Neuronal stem cell (in vitro differentiated cells): ENCODE data around the gene ARHGAP44.

Experiments used
- DNase-seq: peaks from one replicate; pipeline ENCODE4 v3.0.0-alpha.2; 2013; ENCODE audit warnings: low spot score
- H2AFZ ChIP-seq: one replicate; pipeline ENCODE4 v1.6.1; 2013; ENCODE audit warnings: mild to moderate bottlenecking, low read length, inconsistent platforms
- H2AK5ac ChIP-seq: 2 replicates; pipeline ENCODE4 v1.6.1; 2013; ENCODE audit warnings: low read depth, mild to moderate bottlenecking, inconsistent platforms, low read length, moderate library complexity, mixed read lengths
- H2BK120ac ChIP-seq: 2 replicates; pipeline ENCODE4 v1.6.1; 2013; ENCODE audit warnings: low read depth, mild to moderate bottlenecking, inconsistent platforms, low read length, moderate library complexity, mixed read lengths
- H2BK12ac ChIP-seq: one replicate; pipeline ENCODE4 v1.6.1; 2013; ENCODE audit warnings: low read length, inconsistent platforms
- H2BK15ac ChIP-seq: 2 replicates; pipeline ENCODE4 v1.6.1; 2013; ENCODE audit warnings: mild to moderate bottlenecking, low read length, inconsistent platforms, mixed read lengths
- H2BK5ac ChIP-seq: one replicate; pipeline ENCODE4 v1.6.1; 2013; ENCODE audit warnings: inconsistent platforms, mild to moderate bottlenecking, low read length, moderate library complexity
- H3K14ac ChIP-seq: one replicate; pipeline ENCODE4 v1.6.1; 2013; ENCODE audit warnings: low read length, inconsistent platforms
- H3K18ac ChIP-seq: 2 replicates; pipeline ENCODE4 v1.6.1; 2013; ENCODE audit warnings: low read length, inconsistent platforms
- H3K23ac ChIP-seq: 2 replicates; pipeline ENCODE4 v1.6.1; 2013; ENCODE audit warnings: low read depth, mild to moderate bottlenecking, mixed read lengths, low read length, inconsistent platforms; ENCODE audit not compliant: poor library complexity
- H3K27ac ChIP-seq: replicated peaks from 3 replicates; pipeline ENCODE4 v1.5.1; 2013; ENCODE audit warnings: low read length, inconsistent platforms
- H3K27me3 ChIP-seq, 3 experiments: 2 replicates each; pipeline ENCODE4 v1.6.1; 2013; ENCODE audit warnings: low read length in 3 of 3, mild to moderate bottlenecking in 2 of 3, inconsistent platforms in 1 of 3, low read depth in 1 of 3, mixed read lengths in 1 of 3, moderate library complexity in 1 of 3; ENCODE audit not compliant: control insufficient read depth in 3 of 3, insufficient read depth in 3 of 3
- H3K36me3 ChIP-seq, 2 donors: replicated peaks in 1 of 2; 2 replicates each; pipeline ENCODE4 v1.6.1; 2013; ENCODE audit warnings: low read length in 2 of 2; ENCODE audit not compliant: control insufficient read depth in 2 of 2, insufficient read depth in 2 of 2
- H3K4ac ChIP-seq: 2 replicates; pipeline ENCODE4 v1.6.1; 2013; ENCODE audit warnings: inconsistent platforms, mild to moderate bottlenecking, low read length, moderate library complexity
- H3K4me1 ChIP-seq, 2 donors: 1 replicate in 1 of 2; 2 replicates in 1 of 2; pipeline ENCODE4 v1.6.1; 2013; ENCODE audit warnings: low read length in 2 of 2, low read depth in 1 of 2; ENCODE audit not compliant: control insufficient read depth in 2 of 2, insufficient read depth in 1 of 2
- H3K4me2 ChIP-seq: one replicate; pipeline ENCODE4 v1.6.1; 2013; ENCODE audit warnings: mild to moderate bottlenecking, low read length, inconsistent platforms; ENCODE audit not compliant: insufficient read depth, poor library complexity, severe bottlenecking
- H3K4me3 ChIP-seq, 2 donors: 2 replicates each; pipeline ENCODE4 v1.5.1; 2013; ENCODE audit warnings: low read length in 2 of 2, mild to moderate bottlenecking in 2 of 2, inconsistent platforms in 1 of 2, moderate library complexity in 1 of 2
- H3K79me1 ChIP-seq: one replicate; pipeline ENCODE4 v1.6.1; 2013; ENCODE audit warnings: low read depth, mild to moderate bottlenecking, inconsistent platforms, low read length, moderate library complexity
- H3K9ac ChIP-seq: one replicate; pipeline ENCODE4 v1.6.1; 2013; ENCODE audit warnings: mild to moderate bottlenecking, low read depth, low read length, inconsistent platforms; ENCODE audit not compliant: poor library complexity
- H3K9me3 ChIP-seq, 2 donors: replicated peaks in 1 of 2; 2 replicates each; pipeline versions ENCODE3 to v1.6.1; 2013; ENCODE audit warnings: low read length in 2 of 2, mild to moderate bottlenecking in 2 of 2, inconsistent platforms in 1 of 2, low read depth in 1 of 2, mixed read lengths in 1 of 2, moderate library complexity in 1 of 2; ENCODE audit not compliant: control insufficient read depth in 2 of 2, insufficient read depth in 1 of 2
- H4K8ac ChIP-seq: one replicate; pipeline ENCODE4 v1.6.1; 2013; ENCODE audit warnings: low read depth, mild to moderate bottlenecking, inconsistent platforms, low read length, moderate library complexity
- H4K91ac ChIP-seq: one replicate; pipeline ENCODE4 v1.6.1; 2013; ENCODE audit warnings: low read length, low read depth, mild to moderate bottlenecking, inconsistent platforms; ENCODE audit not compliant: poor library complexity
- WGBS, 2 donors: extraction: QIAGEN DNeasy Blood & Tissue Kit; methylation state at CpG; one replicate each; pipeline ENCODE4 v1.1.7; 2013; ENCODE audit warnings: missing lambda C conversion rate in 2 of 2, mixed read lengths in 1 of 2; ENCODE audit not compliant: insufficient read length in 2 of 2, insufficient replicate concordance in 1 of 2; ENCODE audit errors: extremely low coverage in 2 of 2; 5-methylcytosine and 5-hydroxymethylcytosine counted together

The ARHGAP44 gene

GRCh38 chr17:13014801-13015200, 225.5 kb downstream of the ARHGAP44 start:
- H3K36me3 ChIP-seq = peaks cover 36 to 68% of the 10 kb centered on the region in 2 donors

DNA sequence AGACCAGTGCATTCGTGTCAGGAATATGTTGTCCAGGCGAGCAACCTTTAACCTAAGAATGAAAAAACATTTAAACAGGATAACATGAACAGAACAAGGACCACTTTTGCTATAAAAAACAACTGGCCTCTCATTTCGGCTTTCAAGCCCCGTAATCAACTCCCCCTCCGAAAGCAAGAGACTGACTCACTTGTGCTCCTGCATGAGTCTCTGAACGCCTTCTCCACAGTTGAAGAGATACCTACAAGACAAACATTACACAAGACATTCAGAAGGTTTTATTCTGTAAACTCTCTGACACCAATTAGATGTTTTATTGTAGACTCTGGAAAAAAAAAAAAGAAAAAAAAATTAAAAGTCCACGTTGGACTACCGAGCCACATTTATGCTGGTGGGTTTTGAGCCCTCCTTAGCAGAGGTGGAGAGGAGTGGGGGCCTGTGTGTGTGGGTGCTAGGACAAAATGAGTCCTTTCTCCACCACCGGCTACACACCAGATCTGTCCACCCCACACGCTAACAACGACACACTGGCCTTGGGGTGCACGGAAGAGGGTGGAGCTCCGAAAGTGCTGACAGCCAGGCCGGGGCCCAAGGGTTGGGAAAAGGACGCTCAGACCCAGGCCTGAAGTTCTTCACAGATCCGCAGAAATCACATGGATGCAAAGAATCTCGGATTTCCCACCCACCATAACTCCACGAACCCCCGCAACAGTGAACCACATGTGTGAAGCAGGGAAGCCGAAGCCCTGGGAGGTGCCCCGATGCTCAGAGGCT, 227.8 kb downstream of the ARHGAP44 start:
- H3K4me2 ChIP-seq = peak overlapping the region; percentile 89
- no peak overlapping the region for H2BK120ac ChIP-seq
- no peaks in the 10 kb centered on the region for H3K27me3 ChIP-seq
- no peaks in the 10 kb centered on the region for H3K9me3 ChIP-seq
- no peak overlapping the region for H2BK5ac ChIP-seq
- no peak overlapping the region for H3K4ac ChIP-seq
- peak overlapping the region; percentile 95 for H3K23ac ChIP-seq
- no peak overlapping the region for H4K91ac ChIP-seq
- WGBS, 2 donors = no CpG with 5 or more reads among the region's 21 CpGs
- H2AK5ac ChIP-seq = no peak overlapping the region
- peaks cover 0 to 2% of the 10 kb centered on the region in 2 donors for H3K4me1 ChIP-seq
- DNase-seq = no peak
- H3K27ac ChIP-seq = peak overlapping the region; percentile 88
- H3K36me3 ChIP-seq = peaks cover 25 to 46% of the 10 kb centered on the region in 2 donors
- peak overlapping the region; percentile 63 to 96 for H3K4me3 ChIP-seq
- no peak overlapping the region for H2BK15ac ChIP-seq
- no peak overlapping the region for H2BK12ac ChIP-seq
- H3K18ac ChIP-seq = peak overlapping the region; percentile 81
- no peak overlapping the region for H4K8ac ChIP-seq
- peaks cover 3% of the 10 kb centered on the region for H3K79me1 ChIP-seq
- peak overlapping the region; percentile 94 for H2AFZ ChIP-seq
- H3K9ac ChIP-seq = peak overlapping the region; percentile 93
- peak overlapping the region; percentile 72 for H3K14ac ChIP-seq

More at GRCh38 chr17:13014801-13015200, 225.5 kb downstream of the ARHGAP44 start:
- H3K27ac ChIP-seq = no peak overlapping the region
- H3K4me3 ChIP-seq = no peak overlapping the region
- H3K79me1 ChIP-seq = peaks cover 3% of the 10 kb centered on the region
- no peak overlapping the region for H4K8ac ChIP-seq
- no peaks in the 10 kb centered on the region for H3K27me3 ChIP-seq
- H2AK5ac ChIP-seq = no peak overlapping the region
- no peak overlapping the region for H3K4me2 ChIP-seq
- H2BK120ac ChIP-seq = no peak overlapping the region
- no peak overlapping the region for H3K14ac ChIP-seq
- no peak overlapping the region for H2AFZ ChIP-seq
- H3K9me3 ChIP-seq = no peaks in the 10 kb centered on the region
- no peak overlapping the region for H4K91ac ChIP-seq
- H3K4me1 ChIP-seq = peaks cover 0 to 2% of the 10 kb centered on the region in 2 donors
- no CpG with 5 or more reads among the region's 7 CpGs for WGBS, 2 donors
- H2BK15ac ChIP-seq = no peak overlapping the region
- H2BK12ac ChIP-seq = no peak overlapping the region
- no peak overlapping the region for H3K23ac ChIP-seq
- H3K18ac ChIP-seq = no peak overlapping the region
- DNase-seq = no peak
- no peak overlapping the region for H2BK5ac ChIP-seq
- H3K4ac ChIP-seq = no peak overlapping the region
- H3K9ac ChIP-seq = no peak overlapping the region

GRCh38 chr17:13017655-13018459, 228.6 kb downstream of the ARHGAP44 start, which contains the start of gene ELAC2:
Gene ELAC2, minus strand, starts transcription at chr17:13018027. Its CDS starts 80 bp downstream, at chr17:13017947.
- Histone ChIP-seq H3K4me3 (peak within 1 kb of the TSS; percentile 63 to 96), H2BK120ac (no peak within 1 kb of the TSS), H3K79me1 (peaks cover 3% of the 10 kb centered on the region), H4K8ac (no peak within 1 kb of the TSS), H3K9ac (peak within 1 kb of the TSS; percentile 93), H2BK5ac (no peak within 1 kb of the TSS), H4K91ac (no peak within 1 kb of the TSS), H3K27me3 (no peaks in the 10 kb centered on the region), H2BK15ac (peak within 1 kb of the TSS; percentile 54), H3K4me2 (peak within 1 kb of the TSS; percentile 89), H3K9me3 (no peaks in the 10 kb centered on the region), H3K18ac (peak within 1 kb of the TSS; percentile 81), H3K36me3 (peaks cover 21 to 38% of the 10 kb centered on the region in 2 donors), H2AFZ (peak within 1 kb of the TSS; percentile 94), H2AK5ac (no peak within 1 kb of the TSS), H3K27ac (peak within 1 kb of the TSS; percentile 88), H3K4me1 (peaks cover 0 to 2% of the 10 kb centered on the region in 2 donors), H3K14ac (peak within 1 kb of the TSS; percentile 72), H3K23ac (peak within 1 kb of the TSS; percentile 95), H3K4ac (no peak within 1 kb of the TSS), H2BK12ac (no peak within 1 kb of the TSS)
- no CpG with 5 or more reads among the region's 79 CpGs for WGBS, 2 donors
- DNase-seq = peak; percentile 98

GRCh38 chr17:13024016-13024415, 234.7 kb downstream of the ARHGAP44 start:
- Histone ChIP-seq H2AFZ (peak overlapping the region; percentile 86), H3K4ac (no peak overlapping the region), H3K4me2 (no peak overlapping the region), H3K18ac (peak overlapping the region; percentile 46), H2BK15ac (no peak overlapping the region), H3K23ac (no peak overlapping the region), H4K91ac (no peak overlapping the region), H3K9me3 (no peaks in the 10 kb centered on the region), H3K27me3 (no peaks in the 10 kb centered on the region), H3K9ac (no peak overlapping the region), H2BK5ac (no peak overlapping the region), H2AK5ac (no peak overlapping the region), H2BK120ac (no peak overlapping the region), H3K79me1 (no peaks in the 10 kb centered on the region), H4K8ac (no peak overlapping the region), H3K36me3 (no peaks in the 10 kb centered on the region), H3K27ac (no peak overlapping the region), H3K14ac (no peak overlapping the region), H2BK12ac (no peak overlapping the region), H3K4me3 (no peak overlapping the region), H3K4me1 (peaks cover 0 to 2% of the 10 kb centered on the region in 2 donors)
- WGBS, 2 donors = no CpG with 5 or more reads among the region's 6 CpGs
- DNase-seq = no peak
